GM18873 (cell line): ENCODE data around the gene OAT.

Experiments used
- ATAC-seq: cut with Tn5 transposase; IDR thresholded peaks from one replicate; pipeline ENCODE4 v1.9.1; 2021; ENCODE audit warnings: mild to moderate bottlenecking, moderate library complexity, moderate number of reproducible peaks; ENCODE audit not compliant: unreplicated experiment, low FRiP score

OAT gene

DNA sequence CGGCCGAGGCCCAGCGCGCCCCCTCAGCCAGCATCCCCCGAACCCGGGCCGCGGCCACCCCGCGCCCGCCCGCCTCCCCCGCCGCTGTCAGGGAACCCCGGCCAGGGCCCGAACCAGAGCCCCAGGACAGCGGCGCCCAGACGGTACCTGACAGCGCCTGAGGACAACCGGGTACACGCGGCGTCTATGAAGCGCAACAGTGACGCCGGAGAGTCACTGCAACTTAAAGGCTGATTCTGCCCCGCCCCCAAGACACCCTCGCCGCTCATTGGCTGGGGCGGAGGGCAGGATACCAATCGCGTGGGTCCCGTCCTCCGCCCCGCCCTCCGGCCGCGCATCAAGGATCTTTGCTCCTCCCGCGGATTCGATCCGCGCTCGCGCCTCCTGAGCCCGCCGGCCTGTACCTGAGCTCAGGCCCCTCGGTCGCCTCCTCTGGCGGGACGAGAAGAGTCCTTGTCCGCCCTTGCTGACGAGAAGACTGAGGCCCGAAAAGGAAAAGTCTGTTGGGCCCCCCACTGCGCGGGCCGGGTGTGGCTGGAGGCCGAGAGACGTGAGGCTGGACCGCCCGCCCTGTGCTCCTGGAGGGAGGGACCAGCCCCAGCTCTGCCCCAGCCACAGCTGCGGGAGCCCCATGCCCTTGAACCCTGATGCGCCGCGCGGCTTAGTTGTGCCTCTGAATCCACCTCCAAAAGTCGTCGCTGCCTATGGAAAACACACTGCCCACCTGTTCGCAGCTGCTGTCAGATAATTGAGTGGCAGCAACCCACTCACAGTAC is at the start of gene OAT:
TSS of gene OAT (minus strand) at position 198 of the 776 bp plus-strand sequence. CDS start 6,752 bp downstream, outside the sequence.
- ATAC-seq, result peak; percentile 93

DNA sequence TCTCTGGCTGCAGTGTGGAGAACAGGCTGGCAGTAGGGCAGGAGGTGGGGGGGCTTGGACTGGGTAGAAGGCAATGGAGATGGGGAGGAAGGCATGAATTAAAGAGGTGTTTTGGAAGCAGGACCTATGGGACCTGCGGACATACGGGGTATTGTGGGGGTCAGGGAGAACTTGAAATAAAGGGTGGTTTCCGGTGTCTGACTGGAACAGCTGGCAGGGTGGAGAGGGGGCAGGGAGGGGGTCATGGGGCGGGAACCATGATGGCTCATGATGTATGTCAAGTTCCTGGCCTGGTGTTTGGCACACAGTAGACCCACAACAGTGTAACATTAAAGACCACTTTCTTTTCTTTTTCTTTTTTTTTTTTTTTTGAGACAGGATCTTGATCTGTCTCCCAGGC is 48.4 kb upstream of the OAT start:
- no peak for ATAC-seq

DNA sequence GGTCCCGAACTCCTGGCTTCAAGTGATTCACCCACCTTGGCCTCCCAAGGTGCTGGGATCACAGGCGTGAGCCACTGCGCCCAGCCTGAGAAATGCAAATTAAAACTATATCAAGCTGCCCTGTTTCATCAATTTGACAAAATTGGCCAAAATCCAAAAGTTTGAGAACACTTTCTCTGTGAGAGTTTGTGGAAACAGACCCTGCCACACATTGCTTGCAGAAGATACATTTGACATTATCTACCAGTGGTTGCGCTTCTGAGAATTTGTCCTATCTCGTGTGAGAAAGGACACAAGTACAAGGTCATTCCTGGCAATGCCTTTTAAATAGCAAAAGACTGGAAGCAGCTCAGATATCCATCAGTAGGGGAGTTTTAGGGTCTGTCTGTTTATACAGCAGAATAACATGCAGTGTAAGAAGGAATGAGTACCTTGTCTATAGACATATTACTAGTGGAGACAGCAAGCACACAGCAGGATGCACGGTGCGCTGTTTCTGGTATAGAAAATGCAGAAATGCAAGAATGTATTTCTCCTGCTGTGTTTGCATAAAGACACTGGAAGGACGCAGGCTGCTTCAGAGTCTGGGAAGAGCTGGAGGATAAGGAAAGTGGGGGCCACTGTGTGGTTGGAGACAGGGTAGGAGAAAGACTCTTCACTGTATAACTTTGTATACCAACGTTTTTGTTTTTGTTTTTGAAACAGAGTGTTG is 47.2 kb upstream of the OAT start:
- ATAC-seq, result no peak

DNA sequence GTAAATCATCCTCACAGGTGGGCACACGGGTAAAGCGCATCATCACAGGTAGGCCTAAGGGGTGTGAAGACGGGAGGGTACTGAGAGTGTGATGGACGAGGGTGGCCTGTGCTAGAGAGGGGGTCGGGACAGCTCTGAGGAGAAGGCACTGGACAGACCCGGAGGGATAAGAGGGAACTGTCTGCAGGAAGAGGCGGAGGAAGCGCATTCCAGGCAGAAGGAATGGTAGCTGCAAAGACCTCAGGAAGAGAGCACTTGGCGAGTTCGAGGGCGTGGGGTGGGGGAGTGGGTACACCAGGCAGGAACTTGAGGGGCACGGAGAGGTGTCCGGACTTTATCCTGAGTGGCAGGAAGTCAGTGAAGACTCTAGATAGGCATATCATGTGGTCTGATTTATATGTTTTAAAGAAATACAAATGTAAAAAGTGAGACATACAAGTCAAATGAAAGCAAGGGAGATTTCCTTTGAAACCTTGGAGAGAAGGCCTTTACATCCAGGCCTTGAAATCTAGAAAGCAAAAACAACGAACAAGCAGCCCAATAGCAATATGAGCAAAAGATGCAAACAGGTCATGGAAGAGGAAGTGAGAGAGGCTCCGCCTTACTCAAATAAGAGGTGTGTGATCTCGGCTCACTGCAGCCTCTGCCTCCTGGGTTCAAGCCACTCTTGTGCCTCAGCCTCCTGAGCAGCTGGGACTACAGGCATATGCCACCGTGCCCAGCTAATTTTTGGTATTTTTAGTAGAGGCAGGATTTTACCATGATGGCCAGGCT is 46.5 kb upstream of the OAT start:
- no peak for ATAC-seq

DNA sequence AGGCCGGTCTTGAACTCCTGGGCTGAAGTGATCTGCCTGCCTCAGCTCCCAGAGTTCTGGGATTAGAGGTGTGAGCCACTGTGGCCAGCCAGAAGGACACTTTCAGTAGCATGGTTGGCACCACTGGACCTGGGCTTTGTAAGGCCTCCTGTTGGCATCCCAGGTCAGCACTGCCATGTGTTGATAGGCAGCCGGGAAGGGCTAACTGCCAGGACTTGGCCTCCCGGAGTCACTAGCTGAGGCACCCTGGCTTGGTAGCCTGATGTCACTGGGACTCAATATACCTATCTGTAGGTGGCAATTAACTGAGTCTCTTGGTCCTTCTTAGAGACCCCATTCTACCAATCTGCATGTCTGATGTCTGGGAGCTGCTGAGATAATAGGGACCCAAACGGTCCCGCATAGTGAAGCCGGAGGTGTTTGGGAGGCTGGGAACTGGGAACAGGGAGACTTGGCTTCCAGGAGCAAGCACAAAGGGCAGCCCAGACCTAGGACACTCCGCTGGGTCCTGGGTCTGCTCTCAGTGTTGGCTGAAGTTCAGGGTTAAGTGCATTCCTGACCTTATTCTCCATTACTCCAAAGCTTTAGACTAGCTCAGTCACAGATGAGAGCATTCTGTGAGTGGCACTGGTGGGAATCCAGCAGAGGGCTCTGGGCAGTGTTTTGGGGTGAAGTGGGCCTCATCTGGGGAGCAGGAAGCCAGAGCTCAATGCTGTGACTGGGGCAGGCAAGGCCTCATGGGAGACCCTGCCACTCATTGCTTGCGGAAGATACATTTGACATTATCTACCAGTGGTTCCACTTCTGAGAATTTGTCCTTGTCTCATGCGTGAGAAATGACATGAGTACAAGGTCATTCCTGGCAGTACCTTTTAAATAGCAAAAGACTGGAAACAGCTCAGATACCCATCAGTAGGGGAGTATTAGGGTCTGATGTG is 45.6 kb upstream of the OAT start:
- no peak for ATAC-seq

DNA sequence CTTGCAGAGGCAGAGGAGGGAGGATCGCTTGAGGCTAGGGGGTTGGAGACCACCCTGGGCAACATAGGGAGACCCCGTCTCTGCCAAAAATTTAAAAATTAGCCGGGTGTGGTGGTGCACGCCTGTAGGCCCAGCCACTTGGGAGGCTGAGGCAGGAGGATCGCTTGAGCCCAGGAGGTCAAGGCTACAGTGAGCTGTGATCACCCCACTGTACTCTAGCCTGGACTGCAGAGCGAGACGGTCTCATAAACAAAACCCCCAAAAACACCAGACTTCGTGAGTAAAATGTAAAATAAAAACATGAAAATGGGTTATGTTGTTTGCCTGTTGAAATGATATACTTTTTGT is 43.6 kb upstream of the OAT start:
- ATAC-seq, result no peak

DNA sequence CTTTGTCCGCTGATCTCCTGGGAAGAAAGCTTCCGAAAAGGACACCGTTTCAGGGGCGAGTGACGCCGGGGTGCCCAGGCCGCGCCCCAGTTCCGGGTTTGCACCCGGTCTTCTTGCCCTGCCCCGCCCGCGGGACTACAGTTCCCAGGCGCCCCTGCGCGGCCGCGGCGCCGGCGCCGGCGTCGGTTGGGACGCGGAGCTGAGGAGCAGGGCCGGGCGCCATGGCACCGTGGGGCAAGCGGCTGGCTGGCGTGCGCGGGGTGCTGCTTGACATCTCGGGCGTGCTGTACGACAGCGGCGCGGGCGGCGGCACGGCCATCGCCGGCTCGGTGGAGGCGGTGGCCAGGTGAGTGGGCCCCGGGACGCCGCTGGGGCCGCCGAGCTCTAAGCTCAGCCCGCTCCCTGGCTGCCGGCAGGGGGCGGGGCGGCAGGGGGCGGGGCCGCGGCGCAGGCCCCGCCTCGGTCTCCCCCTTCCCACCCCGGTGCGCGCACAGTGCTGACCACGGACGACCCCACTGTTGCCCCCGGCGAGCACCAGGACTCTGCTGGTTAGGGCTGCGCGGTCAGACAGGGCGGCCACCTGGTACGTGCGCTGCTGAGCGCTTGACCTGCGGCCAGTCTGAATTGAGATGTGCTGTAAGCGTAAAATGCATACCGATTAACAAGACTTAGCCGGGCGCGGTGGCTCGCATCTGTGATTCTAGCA is 43.1 kb upstream of the OAT start, which contains the start of gene LHPP:
TSS of gene LHPP (plus strand) at position 182 of the 706 bp plus-strand sequence. CDS start at position 222, 40 bp downstream.
- ATAC-seq, result peak; percentile 81

DNA sequence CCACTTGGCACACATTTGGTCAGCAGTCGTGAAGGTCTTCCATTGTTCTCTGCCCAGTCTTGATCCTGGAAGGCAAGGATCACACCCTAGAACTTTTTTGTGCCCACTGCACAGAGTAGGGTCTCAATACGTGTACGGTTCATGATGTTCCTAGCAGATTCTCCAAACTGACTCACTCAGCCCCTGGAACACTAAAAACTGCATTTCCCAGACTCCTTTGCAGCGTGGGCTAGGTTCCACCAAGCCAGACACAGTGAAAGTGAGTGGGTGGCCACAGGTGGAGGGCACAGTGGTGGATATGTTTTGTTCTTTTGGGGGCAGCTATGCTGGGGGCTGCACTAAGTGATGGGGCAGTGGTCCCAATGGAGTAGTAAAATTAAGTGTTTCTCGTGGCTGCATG is 41.4 kb upstream of the OAT start:
- ATAC-seq, result no peak

DNA sequence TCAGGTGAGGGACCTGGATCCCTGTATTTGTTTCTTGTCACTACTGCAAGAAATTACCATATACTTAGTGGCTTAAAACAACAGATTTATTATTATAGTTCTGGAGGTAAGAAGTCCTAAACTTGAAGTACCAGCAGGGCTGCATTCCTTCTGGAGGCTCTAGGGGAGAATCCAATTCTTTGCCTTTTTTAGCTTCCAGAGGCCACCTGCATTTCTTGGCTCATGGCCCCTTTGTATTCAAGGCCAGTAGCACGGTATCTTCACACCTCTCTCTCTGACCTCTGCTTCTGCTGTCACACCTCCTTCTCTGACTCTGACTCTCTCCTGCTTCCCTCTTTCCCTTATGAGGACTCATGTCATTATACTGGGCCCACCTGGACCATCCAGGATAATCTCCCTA is 40.7 kb upstream of the OAT start:
- ATAC-seq, result no peak

DNA sequence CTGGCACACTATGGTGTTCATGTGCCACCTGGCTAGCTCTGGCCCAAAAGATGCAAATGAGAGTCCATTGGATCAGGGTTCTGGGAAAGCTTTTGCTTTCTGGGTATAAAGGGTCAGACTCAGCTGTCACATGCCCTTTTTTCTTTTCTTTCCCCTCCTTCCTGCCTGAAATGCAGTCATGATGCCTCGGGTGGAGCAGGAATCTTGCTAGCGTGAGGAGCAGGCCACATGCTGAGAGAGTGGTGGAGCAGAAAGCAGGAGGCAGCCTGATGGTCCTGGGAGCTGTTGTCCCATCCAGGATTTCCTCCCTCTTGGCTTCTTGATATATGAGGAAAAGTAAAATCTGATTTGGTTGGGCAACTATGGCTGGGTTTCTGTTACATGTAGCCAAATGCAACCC is 40.2 kb upstream of the OAT start:
- ATAC-seq, result no peak

DNA sequence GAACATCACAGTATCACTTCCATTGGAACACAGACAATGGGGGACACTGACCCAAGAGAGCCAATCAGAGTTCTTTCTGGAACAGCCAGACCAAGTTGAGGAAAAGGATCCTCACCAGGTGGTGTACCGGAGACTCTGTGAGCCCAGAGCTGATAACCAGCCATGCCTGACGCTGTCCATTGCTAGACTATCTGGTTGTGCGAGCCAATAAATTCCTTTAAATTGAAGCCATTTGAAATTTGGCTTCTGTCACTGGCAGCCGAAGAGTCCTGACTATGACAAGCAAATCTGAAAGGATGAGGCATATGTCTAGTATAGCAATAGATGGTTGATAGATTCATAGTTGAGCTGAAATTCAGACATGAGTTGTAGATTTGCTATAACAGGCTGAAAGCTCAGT is 39.8 kb upstream of the OAT start:
- ATAC-seq, result no peak

DNA sequence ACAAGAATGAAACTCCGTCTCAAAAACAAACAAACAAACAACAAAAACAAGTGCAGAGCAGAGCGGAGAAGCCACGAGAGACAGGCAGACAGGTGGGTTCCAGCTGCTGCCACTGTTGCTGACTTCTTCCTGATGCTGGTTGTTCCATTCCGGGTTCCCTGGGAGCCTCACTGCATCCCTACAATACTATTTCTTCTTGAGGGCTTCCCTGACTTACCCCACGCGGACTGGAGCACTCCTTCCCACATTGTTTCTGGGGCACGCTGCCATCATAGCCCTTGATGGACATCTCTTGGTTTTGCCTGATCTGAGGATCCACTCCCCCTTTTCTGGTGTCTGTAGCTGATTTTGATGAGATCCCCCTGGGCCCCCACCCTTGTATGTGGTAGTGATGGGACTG is 36.7 kb upstream of the OAT start:
- ATAC-seq, result no peak

DNA sequence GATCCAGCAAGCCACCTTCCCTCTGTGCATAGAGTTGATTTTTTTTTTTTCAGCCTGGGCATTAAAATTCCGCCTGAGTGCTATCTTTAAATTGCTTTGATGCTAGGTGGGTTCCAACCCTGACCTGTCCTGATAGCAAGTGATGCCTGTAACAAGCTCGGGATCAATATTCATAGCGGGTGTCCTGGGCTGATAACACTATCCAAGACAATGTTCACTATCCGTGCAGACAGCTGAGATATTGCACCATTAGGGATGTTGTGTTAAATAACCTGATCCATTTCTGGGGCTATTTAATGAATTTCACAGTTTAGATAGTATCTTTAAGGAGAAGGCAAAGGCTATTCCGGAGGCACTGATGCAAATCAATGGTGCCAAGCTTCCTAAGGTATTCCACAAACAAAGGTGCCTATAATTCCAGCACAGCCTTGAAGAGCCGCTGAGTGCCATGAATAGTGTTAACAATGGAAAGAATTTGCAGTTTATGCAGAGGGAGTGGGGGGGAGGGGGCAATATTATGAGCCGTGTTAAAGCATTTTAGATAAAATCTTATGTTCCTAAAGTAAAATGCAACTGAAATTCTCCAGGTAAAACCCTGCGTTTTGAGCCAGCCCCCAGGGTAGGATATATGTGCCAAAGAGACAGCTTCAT is 35.4 kb upstream of the OAT start:
- ATAC-seq, result no peak

DNA sequence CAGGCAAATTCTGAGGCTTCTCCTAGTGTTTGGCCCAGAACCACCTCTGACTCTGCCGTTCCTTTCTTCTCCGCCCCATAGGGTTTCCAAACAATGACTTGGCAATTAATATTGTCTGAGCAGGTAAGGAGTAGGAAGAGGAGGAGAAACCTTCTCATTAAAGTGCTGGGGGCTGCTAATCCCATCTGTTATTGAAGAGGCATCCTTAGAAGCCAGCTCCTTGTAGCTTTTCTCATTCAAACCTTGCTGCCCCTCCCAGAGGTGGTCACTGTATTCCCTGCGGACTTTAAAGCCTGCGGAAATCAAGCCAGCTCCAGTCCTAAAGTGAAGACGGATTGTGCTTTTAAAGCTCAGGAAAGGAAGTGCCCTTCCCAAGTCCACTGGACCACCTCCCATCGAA is 32.6 kb upstream of the OAT start:
- no peak for ATAC-seq

DNA sequence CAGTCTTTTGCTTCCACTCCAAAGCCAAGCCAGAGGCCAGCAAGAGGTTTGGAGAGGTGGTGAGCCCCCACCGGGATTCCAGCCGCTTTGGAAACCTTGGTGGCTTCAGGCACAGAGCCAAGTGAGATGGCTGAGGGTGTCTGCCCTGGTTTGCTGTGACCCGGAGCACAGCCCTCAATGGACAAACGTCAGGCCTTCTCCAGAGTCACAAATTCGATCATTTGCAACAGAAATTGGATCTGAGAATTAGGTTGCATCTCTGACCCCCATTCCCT is 32.0 kb upstream of the OAT start:
- no peak for ATAC-seq

DNA sequence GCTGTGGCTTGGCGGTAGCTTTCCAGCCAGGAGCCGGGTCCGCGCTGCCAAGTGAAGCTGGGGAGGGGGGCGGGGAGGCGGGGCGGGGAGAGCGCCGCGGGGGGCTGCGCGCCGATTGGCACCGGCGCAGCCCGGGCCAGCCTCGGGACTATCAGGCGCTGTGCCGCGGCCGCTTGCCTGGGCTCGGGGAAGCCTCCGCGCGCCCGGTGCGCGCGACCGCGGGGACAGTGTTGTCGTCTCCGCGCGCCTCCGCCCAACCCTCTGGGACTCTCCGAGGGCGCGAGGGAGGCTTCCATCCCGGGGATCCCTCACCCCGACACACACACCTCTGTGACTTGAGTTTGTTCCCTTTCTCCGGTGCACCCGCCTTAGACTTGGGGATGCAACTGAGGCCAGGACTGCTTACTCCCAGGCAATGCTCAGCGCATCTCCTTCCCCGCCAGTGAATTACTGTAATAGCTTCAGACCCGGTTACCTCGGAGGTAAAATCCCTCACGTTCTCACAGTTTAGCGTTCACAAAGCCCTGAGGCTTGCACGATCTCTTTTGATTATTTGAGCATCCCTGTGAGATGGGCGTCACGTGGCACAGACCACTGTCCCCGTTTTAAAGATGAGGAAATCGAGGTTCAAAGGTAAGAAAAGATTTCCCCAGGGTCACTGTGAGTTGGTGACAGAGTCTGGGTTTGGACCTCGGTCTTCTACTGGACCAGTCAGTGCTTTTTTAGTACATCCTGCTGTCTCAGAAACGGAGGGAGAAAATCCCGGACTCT is 31.5 kb upstream of the OAT start, which contains the start of gene NKX1-2:
TSS of gene NKX1-2 (minus strand) at position 24 of the 771 bp plus-strand sequence. CDS start 92 bp downstream, outside the sequence.
- no peak for ATAC-seq

DNA sequence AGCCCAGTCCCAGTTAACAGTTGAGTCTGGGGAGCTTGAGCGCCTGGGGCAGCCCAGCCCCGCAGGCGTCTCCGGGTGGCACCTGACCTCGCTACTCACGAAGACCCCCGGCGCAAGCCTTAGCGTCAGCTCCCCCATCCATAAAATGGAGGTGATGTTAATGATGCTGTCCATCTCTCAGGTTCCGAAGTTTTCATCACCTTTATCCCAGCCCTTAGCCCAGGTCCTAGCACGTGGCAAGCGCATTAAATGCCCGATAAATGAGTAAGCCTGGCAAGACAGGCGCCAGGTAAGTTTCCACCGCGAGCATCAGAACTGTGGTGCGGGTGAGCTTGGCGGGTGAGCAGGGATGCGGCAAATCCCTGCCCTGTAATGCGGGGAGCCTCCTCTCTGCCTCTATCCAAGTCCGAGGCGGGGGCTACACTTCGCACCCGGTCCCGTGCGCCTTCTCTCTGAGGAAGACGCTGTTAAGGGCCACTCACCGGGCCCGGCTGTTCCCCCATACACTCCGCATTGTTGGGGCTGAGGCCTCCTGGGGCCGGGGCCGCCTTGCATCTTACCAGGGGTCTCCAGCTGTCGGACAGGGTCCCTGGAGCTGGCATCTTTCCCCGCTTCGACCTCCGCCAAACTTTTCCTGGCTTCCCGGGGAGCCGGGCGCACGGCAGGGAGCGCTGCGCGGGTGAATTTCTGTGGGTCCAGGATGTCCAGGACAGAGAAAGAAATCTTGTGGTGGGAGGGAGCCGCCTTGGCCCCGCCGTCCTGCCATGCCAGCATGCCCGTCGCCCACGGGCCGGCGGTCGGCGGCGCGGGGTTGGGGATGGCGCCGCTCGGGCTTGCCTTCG is 30.7 kb upstream of the OAT start:
- ATAC-seq, result no peak
